ENCODE measurements around the gene PICALM.
A peak's percentile ranks its signal among the peaks of the same experiment; 100 is the strongest.

The PICALM gene, protein sequence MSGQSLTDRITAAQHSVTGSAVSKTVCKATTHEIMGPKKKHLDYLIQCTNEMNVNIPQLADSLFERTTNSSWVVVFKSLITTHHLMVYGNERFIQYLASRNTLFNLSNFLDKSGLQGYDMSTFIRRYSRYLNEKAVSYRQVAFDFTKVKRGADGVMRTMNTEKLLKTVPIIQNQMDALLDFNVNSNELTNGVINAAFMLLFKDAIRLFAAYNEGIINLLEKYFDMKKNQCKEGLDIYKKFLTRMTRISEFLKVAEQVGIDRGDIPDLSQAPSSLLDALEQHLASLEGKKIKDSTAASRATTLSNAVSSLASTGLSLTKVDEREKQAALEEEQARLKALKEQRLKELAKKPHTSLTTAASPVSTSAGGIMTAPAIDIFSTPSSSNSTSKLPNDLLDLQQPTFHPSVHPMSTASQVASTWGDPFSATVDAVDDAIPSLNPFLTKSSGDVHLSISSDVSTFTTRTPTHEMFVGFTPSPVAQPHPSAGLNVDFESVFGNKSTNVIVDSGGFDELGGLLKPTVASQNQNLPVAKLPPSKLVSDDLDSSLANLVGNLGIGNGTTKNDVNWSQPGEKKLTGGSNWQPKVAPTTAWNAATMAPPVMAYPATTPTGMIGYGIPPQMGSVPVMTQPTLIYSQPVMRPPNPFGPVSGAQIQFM

DNA sequence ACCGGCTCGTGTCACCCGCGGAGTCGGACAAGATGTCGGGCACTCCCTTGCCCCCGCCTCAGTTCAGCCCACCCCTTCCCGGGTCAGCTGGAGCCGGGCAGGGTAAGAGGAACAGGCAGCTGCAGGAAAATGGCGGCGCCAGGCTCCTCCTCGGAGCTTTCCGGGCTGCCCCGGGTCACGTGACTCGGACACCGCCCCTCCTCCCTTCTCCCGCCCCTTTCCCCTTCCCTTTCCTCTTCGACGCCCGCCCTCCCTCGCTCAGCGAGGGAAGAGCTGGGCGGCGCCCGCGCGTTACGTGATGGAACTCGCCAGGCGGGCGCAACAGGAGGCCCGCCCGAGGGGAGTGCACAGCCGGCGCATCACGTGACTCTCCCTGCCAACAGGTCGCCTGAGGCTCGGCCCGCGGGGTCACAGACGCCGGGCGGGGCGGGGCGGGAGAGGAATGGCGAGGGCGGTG lies at the start of gene PICALM:
Gene PICALM, minus strand, starts transcription at position 134 of the 457 bp plus-strand sequence. CDS start 304 bp downstream, outside the sequence.
- peak; percentile 95 for TF ChIP-seq YY1 (IDR thresholded peaks at IDR 0.05; ENCODE audit: low read depth)
- TF ChIP-seq, protein P1, sequence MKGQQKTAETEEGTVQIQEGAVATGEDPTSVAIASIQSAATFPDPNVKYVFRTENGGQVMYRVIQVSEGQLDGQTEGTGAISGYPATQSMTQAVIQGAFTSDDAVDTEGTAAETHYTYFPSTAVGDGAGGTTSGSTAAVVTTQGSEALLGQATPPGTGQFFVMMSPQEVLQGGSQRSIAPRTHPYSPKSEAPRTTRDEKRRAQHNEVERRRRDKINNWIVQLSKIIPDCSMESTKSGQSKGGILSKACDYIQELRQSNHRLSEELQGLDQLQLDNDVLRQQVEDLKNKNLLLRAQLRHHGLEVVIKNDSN (IDR thresholded peaks at IDR 0.05) = peak; percentile 95
- no peak for TF ChIP-seq CEBPB (IDR thresholded peaks at IDR 0.05)
- no peak; the same call in 1 of the 2 replicates for TF ChIP-seq TCF12 (IDR thresholded peaks at IDR 0.05; ENCODE audit: low read depth)
- no peak for TF ChIP-seq NFIC (IDR thresholded peaks at IDR 0.05)
- no peak; the same call in 1 of the 2 replicates for TF ChIP-seq ZBTB7A (IDR thresholded peaks at IDR 0.05; ENCODE audit: low read depth)
- TF ChIP-seq RAD21 (IDR thresholded peaks at IDR 0.05; ENCODE audit: low read depth) = no peak
- TF ChIP-seq TAF1 (IDR thresholded peaks at IDR 0.05; ENCODE audit: low read depth) = peak; percentile 80; the same call in 1 of the 2 replicates
- TF ChIP-seq CREB1 (IDR thresholded peaks at IDR 0.05; ENCODE audit: low read depth) = 0 out of 2 replicates have a peak, but pooled peaks have one; percentile 26
- no peak; the same call in 1 of the 2 replicates for TF ChIP-seq EGR1 (IDR thresholded peaks at IDR 0.05)
- TF ChIP-seq, protein P2, sequence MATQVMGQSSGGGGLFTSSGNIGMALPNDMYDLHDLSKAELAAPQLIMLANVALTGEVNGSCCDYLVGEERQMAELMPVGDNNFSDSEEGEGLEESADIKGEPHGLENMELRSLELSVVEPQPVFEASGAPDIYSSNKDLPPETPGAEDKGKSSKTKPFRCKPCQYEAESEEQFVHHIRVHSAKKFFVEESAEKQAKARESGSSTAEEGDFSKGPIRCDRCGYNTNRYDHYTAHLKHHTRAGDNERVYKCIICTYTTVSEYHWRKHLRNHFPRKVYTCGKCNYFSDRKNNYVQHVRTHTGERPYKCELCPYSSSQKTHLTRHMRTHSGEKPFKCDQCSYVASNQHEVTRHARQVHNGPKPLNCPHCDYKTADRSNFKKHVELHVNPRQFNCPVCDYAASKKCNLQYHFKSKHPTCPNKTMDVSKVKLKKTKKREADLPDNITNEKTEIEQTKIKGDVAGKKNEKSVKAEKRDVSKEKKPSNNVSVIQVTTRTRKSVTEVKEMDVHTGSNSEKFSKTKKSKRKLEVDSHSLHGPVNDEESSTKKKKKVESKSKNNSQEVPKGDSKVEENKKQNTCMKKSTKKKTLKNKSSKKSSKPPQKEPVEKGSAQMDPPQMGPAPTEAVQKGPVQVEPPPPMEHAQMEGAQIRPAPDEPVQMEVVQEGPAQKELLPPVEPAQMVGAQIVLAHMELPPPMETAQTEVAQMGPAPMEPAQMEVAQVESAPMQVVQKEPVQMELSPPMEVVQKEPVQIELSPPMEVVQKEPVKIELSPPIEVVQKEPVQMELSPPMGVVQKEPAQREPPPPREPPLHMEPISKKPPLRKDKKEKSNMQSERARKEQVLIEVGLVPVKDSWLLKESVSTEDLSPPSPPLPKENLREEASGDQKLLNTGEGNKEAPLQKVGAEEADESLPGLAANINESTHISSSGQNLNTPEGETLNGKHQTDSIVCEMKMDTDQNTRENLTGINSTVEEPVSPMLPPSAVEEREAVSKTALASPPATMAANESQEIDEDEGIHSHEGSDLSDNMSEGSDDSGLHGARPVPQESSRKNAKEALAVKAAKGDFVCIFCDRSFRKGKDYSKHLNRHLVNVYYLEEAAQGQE (IDR thresholded peaks at IDR 0.05; ENCODE audit: low read depth) = no peak
- no peak for TF ChIP-seq FOXM1 (IDR thresholded peaks at IDR 0.05; ENCODE audit: borderline replicate concordance, low read depth)
- no peak for TF ChIP-seq EP300 (IDR thresholded peaks at IDR 0.05; ENCODE audit: borderline replicate concordance)
- TF ChIP-seq, protein P3, sequence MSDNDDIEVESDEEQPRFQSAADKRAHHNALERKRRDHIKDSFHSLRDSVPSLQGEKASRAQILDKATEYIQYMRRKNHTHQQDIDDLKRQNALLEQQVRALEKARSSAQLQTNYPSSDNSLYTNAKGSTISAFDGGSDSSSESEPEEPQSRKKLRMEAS (IDR thresholded peaks at IDR 0.05) = peak; percentile 79
- TF ChIP-seq TEAD4 (IDR thresholded peaks at IDR 0.05) = peak; percentile 72

DNA sequence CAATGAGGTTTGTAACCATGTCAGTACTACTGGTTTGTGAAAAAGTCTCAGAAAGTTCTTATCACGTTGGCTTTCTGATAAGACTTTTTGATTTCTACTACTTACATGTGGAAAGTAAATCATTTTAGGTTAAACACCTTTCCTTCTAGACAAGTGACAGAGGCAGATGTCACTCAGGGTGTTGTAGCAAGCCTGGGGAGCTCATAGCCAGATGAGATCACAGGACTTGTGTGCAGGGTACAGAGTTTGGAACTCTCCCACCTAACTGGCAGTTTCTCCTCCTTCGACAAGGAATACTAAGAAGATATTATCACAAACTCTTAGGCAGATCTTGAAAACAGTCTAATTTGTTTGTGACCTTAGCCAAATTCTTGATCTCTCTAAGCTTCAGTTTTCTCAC lies 49.4 kb upstream of the PICALM start:
- TF ChIP-seq EGR1 (IDR thresholded peaks at IDR 0.05) (no peak), CEBPB (IDR thresholded peaks at IDR 0.05) (no peak), NFIC (IDR thresholded peaks at IDR 0.05) (no peak), TCF12 (IDR thresholded peaks at IDR 0.05; ENCODE audit: low read depth) (no peak), ZBTB7A (IDR thresholded peaks at IDR 0.05; ENCODE audit: low read depth) (no peak), FOXM1 (IDR thresholded peaks at IDR 0.05; ENCODE audit: borderline replicate concordance, low read depth) (no peak), TEAD4 (IDR thresholded peaks at IDR 0.05) (no peak), TAF1 (IDR thresholded peaks at IDR 0.05; ENCODE audit: low read depth) (no peak), RAD21 (IDR thresholded peaks at IDR 0.05; ENCODE audit: low read depth) (no peak), CREB1 (IDR thresholded peaks at IDR 0.05; ENCODE audit: low read depth) (no peak), YY1 (IDR thresholded peaks at IDR 0.05; ENCODE audit: low read depth) (no peak)
- TF ChIP-seq, protein P1 (IDR thresholded peaks at IDR 0.05) = no peak
- TF ChIP-seq, protein P2 (IDR thresholded peaks at IDR 0.05; ENCODE audit: low read depth) = no peak
- TF ChIP-seq, protein P3 (IDR thresholded peaks at IDR 0.05) = no peak

DNA sequence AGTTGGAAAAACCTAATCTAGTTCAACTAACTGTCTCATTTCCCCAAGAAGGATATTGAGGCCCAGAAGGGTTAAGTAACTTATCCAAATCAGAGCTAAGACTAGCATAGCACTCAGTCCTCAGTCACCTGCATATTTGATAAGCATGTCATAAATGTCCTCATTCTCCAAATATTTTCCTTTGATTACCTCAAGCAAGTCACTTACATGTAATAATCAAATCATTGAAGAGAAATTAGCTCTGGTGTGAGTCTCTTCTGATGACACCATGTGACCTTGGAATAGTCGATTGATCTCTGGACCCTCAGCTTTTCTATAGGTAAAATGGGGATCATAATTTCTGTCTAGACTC lies 48.8 kb upstream of the PICALM start:
- TF ChIP-seq, protein P2 (IDR thresholded peaks at IDR 0.05; ENCODE audit: low read depth) = no peak
- TF ChIP-seq CREB1 (IDR thresholded peaks at IDR 0.05; ENCODE audit: low read depth) (no peak), RAD21 (IDR thresholded peaks at IDR 0.05; ENCODE audit: low read depth) (no peak)
- TF ChIP-seq, protein P3 (IDR thresholded peaks at IDR 0.05) = no peak
